ENCODE measurements around the gene ADGRG3. TPM values are rescaled to one million over a fixed set of nuclear protein-coding genes. Genes with fewer than 3 reads are reported as not detected.

Gene ADGRG3
- total and polyA plus RNA-seq, 10 of the 15 experiments (the other 5 are each of a cell fraction or from before 2014, with no cell fraction given), result 0.10 to 0.11 (median 0.10) TPM; not detected in 7

GRCh38 chr16:57638381-57638780 is 29.7 kb upstream of the ADGRG3 start:
- H3K9me3 ChIP-seq (replicated peaks; ENCODE audit: control insufficient read depth, insufficient read depth, low read length), result no peaks in the 10 kb centered on the region
- no peak for FAIRE-seq
- no peaks in the 10 kb centered on the region for H3K79me2 ChIP-seq (ENCODE audit: control insufficient read depth, insufficient read depth, low read length)
- ChIA-PET CTCF (interaction anchor here (0.7 to 3.7 kb wide), 7 partner anchors 9 to 61 kb away, joined by 3 to 19 read pairs (median 8); partner anchors contain the start of gene ADGRG1), POLR2A (no interaction called here), SMC1A (ENCODE audit: uncharacterized antibody, unreplicated experiment) (interaction anchor here (1.1 to 2.3 kb wide), 4 partner anchors 9 to 37 kb away, joined by 3 to 10 read pairs (median 4); no protein-coding TSS in a partner anchor), RAD21 (ENCODE audit: unreplicated experiment) (interaction anchor here (0.5 to 1.9 kb wide), 2 partner anchors 37 to 49 kb away, joined by 4 to 6 read pairs; no protein-coding TSS in a partner anchor)
- no peak overlapping the region for H2AFZ ChIP-seq (ENCODE audit: control insufficient read depth, low read depth, low read length)
- no peak overlapping the region for H3K27ac ChIP-seq (ENCODE audit: control insufficient read depth, insufficient read depth)
- H3K36me3 ChIP-seq (ENCODE audit: control insufficient read depth in 2 of 2, insufficient read depth in 2 of 2, low read length in 1 of 2), result no peaks in the 10 kb centered on the region
- DNase-seq (ENCODE audit: low read depth, low spot score), result no peak
- peaks cover 0 to 6% of the 10 kb centered on the region in 2 experiments; a peak in 3 of 4 replicates for H3K27me3 ChIP-seq (replicated peaks in 1 of 2; ENCODE audit: control insufficient read depth in 2 of 2, insufficient read depth in 2 of 2, low read length in 1 of 2)
- no peaks in the 10 kb centered on the region for H4K20me1 ChIP-seq (ENCODE audit: control insufficient read depth, insufficient read depth)
- in situ Hi-C loops (cut with MboI) (no loop called here), intact Hi-C loops (cut with micrococcal nuclease; ENCODE audit: unreplicated experiment) (no loop called here)
- TF ChIP-seq SREBF2 (IDR thresholded peaks at IDR 0.05; ENCODE audit: low read length), result no peak
- TF ChIP-seq HDAC2 (IDR thresholded peaks at IDR 0.05), result no peak
- TF ChIP-seq CHD4 (IDR thresholded peaks at IDR 0.05), result no peak
- no peak for TF ChIP-seq GATAD2B (conservative IDR thresholded peaks at IDR 0.05; ENCODE audit: low read depth)
- no peak for TF ChIP-seq TBL1XR1 (IDR thresholded peaks at IDR 0.05; ENCODE audit: low read depth, low read length)
- no peak for TF ChIP-seq POU2F2 (IDR thresholded peaks at IDR 0.05; ENCODE audit: borderline replicate concordance, low read depth, low read length)
- TF ChIP-seq REST (IDR thresholded peaks at IDR 0.05; ENCODE audit: low read depth, low read length), result no peak
- TF ChIP-seq HDAC6 (IDR thresholded peaks at IDR 0.05; ENCODE audit: unreplicated experiment), result no peak
- no peak for TF ChIP-seq KAT2A (conservative IDR thresholded peaks at IDR 0.05; ENCODE audit: control insufficient read depth, low read depth, low read length)
- no peak for TF ChIP-seq TCF7 (IDR thresholded peaks at IDR 0.05; ENCODE audit: borderline replicate concordance)
- TF ChIP-seq NFYB (IDR thresholded peaks at IDR 0.05; ENCODE audit: insufficient read depth, low read depth, low read length), result no peak
- no peak for TF ChIP-seq ZSCAN29 (IDR thresholded peaks at IDR 0.05)
- TF ChIP-seq ASH2L (IDR thresholded peaks at IDR 0.05; ENCODE audit: borderline replicate concordance, low read depth), result no peak
- no peak for TF ChIP-seq BACH1 (IDR thresholded peaks at IDR 0.05; ENCODE audit: borderline replicate concordance)
- TF ChIP-seq FOXM1 (IDR thresholded peaks at IDR 0.05; ENCODE audit: low read depth, low read length), result no peak
- H3K4me1 ChIP-seq (ENCODE audit: control insufficient read depth, insufficient read depth, low read length), result no peaks in the 10 kb centered on the region
- H3K4me3 ChIP-seq, result no peak overlapping the region
- H3K4me2 ChIP-seq (ENCODE audit: control insufficient read depth, insufficient read depth), result no peak overlapping the region
- H3K9ac ChIP-seq (ENCODE audit: control insufficient read depth, insufficient read depth, low read length), result no peak overlapping the region
- 24% methylated on average over 2 of the region's 2 CpGs for WGBS (ENCODE audit: insufficient coverage, insufficient replicate concordance, low lambda C conversion rate, missing lambda C conversion rate)
- ATAC-seq, result no peak
- no TSS peak for BruUV-seq (replicated peaks)
